Keratinocyte (primary cell): Measurements from ENCODE around the gene TMEM151A. TPM values are rescaled to one million over a fixed set of nuclear protein-coding genes. Genes with fewer than 3 reads are reported as not detected.

Experiments
- DNase-seq: peaks from one replicate; pipeline ENCODE4 v3.0.0-alpha.2; 2011; ENCODE audit warnings: low read depth, missing footprints, low spot score
- FAIRE-seq: peaks from 2 replicates; lab custom pipeline; 2011; peaks lifted over from hg19 to GRCh38; lab: Jason Lieb, UNC
- H2AFZ ChIP-seq: 2 replicates; pipeline ENCODE4 v1.6.0; 2012; ENCODE audit warnings: low read length, control low read depth, inconsistent platforms; ENCODE audit not compliant: control insufficient read depth
- H3K27ac ChIP-seq: 2 replicates; pipeline ENCODE4 v1.5.1; 2011; ENCODE audit warnings: low read length; ENCODE audit not compliant: control insufficient read depth, insufficient read depth
- H3K27me3 ChIP-seq: 3 replicates; pipeline ENCODE4 v1.6.0; 2011; ENCODE audit warnings: low read length; ENCODE audit not compliant: control insufficient read depth, insufficient read depth; ENCODE audit errors: extremely low read depth
- H3K36me3 ChIP-seq, 2 experiments: 2 replicates in 1 of 2; 3 replicates in 1 of 2; pipeline ENCODE4 v1.5.1; 2011; ENCODE audit warnings: low read length in 2 of 2, mild to moderate bottlenecking in 1 of 2; ENCODE audit not compliant: control insufficient read depth in 2 of 2, insufficient read depth in 2 of 2; ENCODE audit errors: extremely low read depth in 1 of 2
- H3K4me1 ChIP-seq: 3 replicates; pipeline ENCODE4 v1.5.1; 2011; ENCODE audit warnings: low read length; ENCODE audit not compliant: control insufficient read depth, insufficient read depth; ENCODE audit errors: extremely low read depth
- H3K4me2 ChIP-seq: 3 replicates; pipeline ENCODE4 v1.6.0; 2011; ENCODE audit warnings: low read depth, low read length; ENCODE audit not compliant: control insufficient read depth, insufficient read depth; ENCODE audit errors: extremely low read depth
- H3K4me3 ChIP-seq, 3 experiments: fragments of 200-600 bp in 1 of 3; sonication (generic) in 1 of 3; 2 replicates in 2 of 3; 3 replicates in 1 of 3; pipeline ENCODE4 v1.5.1; 2011 to 2016; ENCODE audit warnings: low read length in 3 of 3, mild to moderate bottlenecking in 3 of 3, control low read depth in 2 of 3, inconsistent platforms in 1 of 3, low read depth in 1 of 3, mixed read lengths in 1 of 3, mixed run types in 1 of 3, moderate library complexity in 1 of 3; ENCODE audit not compliant: control insufficient read depth in 2 of 3, insufficient read depth in 2 of 3; ENCODE audit errors: extremely low read depth in 1 of 3
- H3K79me2 ChIP-seq: 2 replicates; pipeline ENCODE4 v1.6.0; 2012; ENCODE audit warnings: low read length; ENCODE audit not compliant: control insufficient read depth, insufficient read depth
- H3K9ac ChIP-seq: 3 replicates; pipeline ENCODE4 v1.6.0; 2011; ENCODE audit warnings: low read length; ENCODE audit not compliant: control insufficient read depth, insufficient read depth; ENCODE audit errors: extremely low read depth
- H3K9me1 ChIP-seq: 3 replicates; pipeline ENCODE4 v1.6.0; 2011; ENCODE audit warnings: low read length; ENCODE audit not compliant: control insufficient read depth, insufficient read depth; ENCODE audit errors: extremely low read depth
- H3K9me3 ChIP-seq: 2 replicates; pipeline ENCODE4 v1.5.1; 2012; ENCODE audit warnings: low read depth, low read length; ENCODE audit not compliant: control insufficient read depth
- H4K20me1 ChIP-seq: 3 replicates; pipeline ENCODE4 v1.6.0; 2011; ENCODE audit warnings: low read length; ENCODE audit not compliant: control insufficient read depth, insufficient read depth; ENCODE audit errors: extremely low read depth
- CTCF ChIP-seq, 3 experiments: IDR thresholded peaks in 1 of 3; conservative IDR thresholded peaks in 1 of 3; optimal IDR thresholded peaks in 1 of 3; 2 replicates in 2 of 3; 3 replicates in 1 of 3; pipeline versions ENCODE3 to v1.5.1; 2011; ENCODE audit warnings: low read length in 3 of 3, mild to moderate bottlenecking in 3 of 3, moderate library complexity in 2 of 3, control low read depth in 1 of 3, inconsistent platforms in 1 of 3; ENCODE audit not compliant: insufficient read depth in 2 of 3; ENCODE audit errors: extremely low read depth in 1 of 3
- EZH2 ChIP-seq: IDR thresholded peaks from one replicate; pipeline ENCODE4 v1.6.1; 2012; ENCODE audit warnings: inconsistent platforms, mild to moderate bottlenecking, low read length, moderate library complexity
- dilution Hi-C: fragments of 300-500 bp; cut with MboI; formaldehyde crosslinking; loops from one replicate; pipeline ENCODE4 v1.7.0; 2020; ENCODE audit warnings: low sequenced_read_pairs; ENCODE audit not compliant: extremely low pct_ligation_motif_present
- polyA plus RNA-seq, 5 experiments: library from polyadenylated mRNA; depleted of rRNA in 3 of 5; stranded (reverse) in 3 of 5; stranded (forward) in 1 of 5; unstranded in 1 of 5; fragments of >200 nt; gene quantifications; 1 replicate in 1 of 5; 2 replicates in 3 of 5; 3 replicates in 1 of 5; pipeline versions ENCODE4 v1.2.1 to v1.2.3, GENCODE V29; 2011 to 2012; ENCODE audit warnings: missing spikeins in 2 of 5, low read depth in 1 of 5, low replicate concordance in 1 of 5

Gene TMEM151A
- polyA plus RNA-seq, 1 donor (not counting 4 experiments of a cell fraction or from before 2014, with no cell fraction given), result not detected

- peaks cover 9% of the 10 kb centered on the region for H3K4me1 ChIP-seq
- DNase-seq (no peak), FAIRE-seq (no peak)
- peaks cover 27% of the 10 kb centered on the region for H3K79me2 ChIP-seq
- dilution Hi-C loops, result no loop called here
- H3K27ac ChIP-seq, result no peak overlapping the region
- no peaks in the 10 kb centered on the region for H3K27me3 ChIP-seq
- TF ChIP-seq CTCF (optimal IDR thresholded peaks at IDR 0.05 in 1 of 3, IDR thresholded peaks at IDR 0.05 in 1 of 3, conservative IDR thresholded peaks at IDR 0.05 in 1 of 3; ENCODE audit: extremely low read depth in 1 of 3, insufficient read depth in 2 of 3, low read length in 3 of 3) (no peak), EZH2 (no peak)
- H3K9ac ChIP-seq, result no peak overlapping the region
- H3K9me3 ChIP-seq, result no peaks in the 10 kb centered on the region
- H4K20me1 ChIP-seq, result peaks cover 6% of the 10 kb centered on the region
- no peaks in the 10 kb centered on the region for H3K9me1 ChIP-seq
- no peak overlapping the region for H2AFZ ChIP-seq
- peaks cover 9 to 14% of the 10 kb centered on the region in 2 experiments for H3K36me3 ChIP-seq
- no peak overlapping the region for H3K4me2 ChIP-seq
- no peak overlapping the region for H3K4me3 ChIP-seq
Observed at GRCh38 chr11:66284526-66285078, 7.1 kb upstream of the TMEM151A start.

GRCh38 chr11:66285250-66285947, 6.3 kb upstream of the TMEM151A start:
- Histone ChIP-seq H3K9me1 (no peaks in the 10 kb centered on the region), H3K36me3 (peaks cover 9 to 14% of the 10 kb centered on the region in 2 experiments), H3K79me2 (peaks cover 27% of the 10 kb centered on the region), H3K4me1 (peaks cover 16% of the 10 kb centered on the region), H3K27me3 (no peaks in the 10 kb centered on the region), H3K9me3 (no peaks in the 10 kb centered on the region), H4K20me1 (peaks cover 6% of the 10 kb centered on the region), H3K9ac (no peak overlapping the region), H3K4me3 (no peak overlapping the region), H3K4me2 (no peak overlapping the region), H2AFZ (no peak overlapping the region), H3K27ac (no peak overlapping the region)
- TF ChIP-seq CTCF (optimal IDR thresholded peaks at IDR 0.05 in 1 of 3, IDR thresholded peaks at IDR 0.05 in 1 of 3, conservative IDR thresholded peaks at IDR 0.05 in 1 of 3; ENCODE audit: extremely low read depth in 1 of 3, insufficient read depth in 2 of 3, low read length in 3 of 3) (no peak), EZH2 (no peak)
- dilution Hi-C loops, result no loop called here
- FAIRE-seq (no peak), DNase-seq (no peak)
